ENCODE measurements around the gene RHBDL1.

- TF ChIP-seq ZFP3 (tag by site-specific recombination; IDR thresholded peaks at IDR 0.05; ENCODE audit: low read depth): no peak
- TF ChIP-seq KLF16 (tag by site-specific recombination; IDR thresholded peaks at IDR 0.05): no peak
- no peak for TF ChIP-seq CTCF (tag by site-specific recombination; IDR thresholded peaks at IDR 0.05)
- TF ChIP-seq MZF1 (tag by site-specific recombination; IDR thresholded peaks at IDR 0.05; ENCODE audit: borderline replicate concordance): no peak
- TF ChIP-seq ZFP37 (tag by site-specific recombination; IDR thresholded peaks at IDR 0.05): no peak
- no peak for TF ChIP-seq ZNF561 (tag by site-specific recombination; IDR thresholded peaks at IDR 0.05; ENCODE audit: borderline replicate concordance)
- no peak for TF ChIP-seq ZNF138 (tag by site-specific recombination; IDR thresholded peaks at IDR 0.05; ENCODE audit: borderline replicate concordance)
- no peak for TF ChIP-seq ZNF423 (tag by site-specific recombination; IDR thresholded peaks at IDR 0.05)
- TF ChIP-seq ZNF37A (tag by site-specific recombination; IDR thresholded peaks at IDR 0.05): no peak
- no peak for TF ChIP-seq HOXD13 (CRISPR knock-in tag; IDR thresholded peaks at IDR 0.05; ENCODE audit: borderline replicate concordance)
- TF ChIP-seq GLI4 (tag by site-specific recombination; IDR thresholded peaks at IDR 0.05): no peak
- TF ChIP-seq ZBTB7A (tag by site-specific recombination; IDR thresholded peaks at IDR 0.05; ENCODE audit: low read depth): no peak; the same call in 1 of the 2 replicates
- no peak for TF ChIP-seq ZNF518A (tag by site-specific recombination; conservative IDR thresholded peaks at IDR 0.05; ENCODE audit: low read depth)
- TF ChIP-seq RBAK (tag by site-specific recombination; IDR thresholded peaks at IDR 0.05): no peak
Observed at GRCh38 chr16:677316-678190, 2.1 kb downstream of the RHBDL1 start.
